Panc1 (cell line): Measurements from ENCODE around the gene PTPDC1. TPM values are rescaled to one million over a fixed set of nuclear protein-coding genes. Genes with fewer than 3 reads are reported as not detected.

ENCODE experiments used
- ATAC-seq: fragments of 200-7000 bp; cut with Tn5 transposase; 2 replicates; pipeline ENCODE4 v1.9.1; 2020; ENCODE audit warnings: mild to moderate bottlenecking, moderate library complexity
- BruUV-seq: library from RNA; stranded (reverse); fragments of 400-500 nt; replicated peaks from 2 replicates; lab custom pipeline; 2021; lab: Mats Ljungman, UMichigan
- CTCF ChIA-PET: fragments of 300-600 bp; sonication (Branson Sonifier 250); formaldehyde crosslinking; loops from one replicate; lab custom pipeline; 2022; ENCODE audit warnings: antibody characterized with exemption; lab: Charles Lee
- POLR2A ChIA-PET: fragments of 300-600 bp; sonication (Branson Sonifier 250); formaldehyde crosslinking; loops from one replicate; lab custom pipeline; 2022; ENCODE audit warnings: antibody characterized with exemption; lab: Charles Lee
- DNase-seq: peaks from one replicate; pipeline ENCODE4 v3.0.0-alpha.2; 2010; ENCODE audit warnings: low read depth, low spot score
- H3K27ac ChIP-seq: 2 replicates; pipeline ENCODE4 v1.5.1; 2011; ENCODE audit warnings: mild to moderate bottlenecking, low read length, inconsistent platforms
- H3K27me3 ChIP-seq: fragments of 200-500 bp; sonication (Bioruptor generic); 2 replicates; pipeline ENCODE4 v1.6.0; 2014; ENCODE audit warnings: low read length, inconsistent platforms; ENCODE audit not compliant: control insufficient read depth, insufficient read depth
- H3K36me3 ChIP-seq: fragments of 200-500 bp; sonication (Bioruptor generic); 2 replicates; pipeline ENCODE4 v1.5.1; 2014; ENCODE audit warnings: inconsistent platforms, mild to moderate bottlenecking, low read length, moderate library complexity; ENCODE audit not compliant: control insufficient read depth, insufficient read depth
- H3K4me1 ChIP-seq: 2 replicates; pipeline ENCODE4 v1.5.1; 2011; ENCODE audit warnings: inconsistent platforms, mild to moderate bottlenecking, low read length, moderate library complexity; ENCODE audit not compliant: control insufficient read depth, insufficient read depth
- H3K4me3 ChIP-seq, 2 experiments: 2 replicates each; pipeline ENCODE4 v1.5.1; 2011 to 2012; ENCODE audit warnings: low read depth in 2 of 2, low read length in 2 of 2, mild to moderate bottlenecking in 2 of 2, inconsistent platforms in 1 of 2, moderate library complexity in 1 of 2
- H3K9me3 ChIP-seq: fragments of 200-500 bp; sonication (Bioruptor generic); 2 replicates; pipeline ENCODE4 v1.5.1; 2014; ENCODE audit warnings: low read depth, mild to moderate bottlenecking, inconsistent platforms, low read length, moderate library complexity; ENCODE audit not compliant: control insufficient read depth, insufficient read depth
- POLR2AphosphoS5 ChIP-seq: IDR thresholded peaks from 2 replicates; pipeline ENCODE4 v1.6.1; 2012; ENCODE audit warnings: mild to moderate bottlenecking, low read depth, low read length, moderate library complexity
- REST ChIP-seq, 2 experiments: IDR thresholded peaks; 2 replicates each; pipeline ENCODE4 v1.6.1; 2011 to 2012; ENCODE audit warnings: low read depth in 2 of 2, control low read depth in 1 of 2, low read length in 1 of 2, mild to moderate bottlenecking in 1 of 2, moderate library complexity in 1 of 2; ENCODE audit not compliant: insufficient read depth in 1 of 2
- SIN3A ChIP-seq: IDR thresholded peaks from 2 replicates; pipeline ENCODE4 v1.6.1; 2012; ENCODE audit warnings: low read depth, mild to moderate bottlenecking, low read length, moderate library complexity, borderline replicate concordance; ENCODE audit not compliant: insufficient read depth
- TCF7L2 ChIP-seq: IDR thresholded peaks from 2 replicates; pipeline ENCODE4 v1.6.1; 2011; ENCODE audit warnings: mild to moderate bottlenecking, low read depth, low read length, inconsistent platforms
- in situ Hi-C: cut with HindIII; loops from 2 replicates; pipeline ENCODE4 v1.10.0; 2016; ENCODE audit warnings: low sequenced_read_pairs, low pct_unique_long_range_greater_than_20kb
- intact Hi-C: fragments of 100-400 bp; cut with micrococcal nuclease; formaldehyde crosslinking; loops from one replicate; pipeline ENCODE4 v1.10.0; 2022; ENCODE audit not compliant: unreplicated experiment
- total RNA-seq: library from RNA; stranded (reverse); gene quantifications from one replicate; pipeline ENCODE4 v1.2.1, GENCODE V29; 2021; ENCODE audit not compliant: unreplicated experiment
- TF ChIP-seq, protein P1 (sequence below): fragments of 450-650 bp; IDR thresholded peaks from 2 replicates; pipeline ENCODE4 v1.5.1; 2017; ENCODE audit warnings: mild to moderate bottlenecking

The PTPDC1 gene
- total RNA-seq, 1 experiment from 2014 or later: 10.6 TPM

DNA sequence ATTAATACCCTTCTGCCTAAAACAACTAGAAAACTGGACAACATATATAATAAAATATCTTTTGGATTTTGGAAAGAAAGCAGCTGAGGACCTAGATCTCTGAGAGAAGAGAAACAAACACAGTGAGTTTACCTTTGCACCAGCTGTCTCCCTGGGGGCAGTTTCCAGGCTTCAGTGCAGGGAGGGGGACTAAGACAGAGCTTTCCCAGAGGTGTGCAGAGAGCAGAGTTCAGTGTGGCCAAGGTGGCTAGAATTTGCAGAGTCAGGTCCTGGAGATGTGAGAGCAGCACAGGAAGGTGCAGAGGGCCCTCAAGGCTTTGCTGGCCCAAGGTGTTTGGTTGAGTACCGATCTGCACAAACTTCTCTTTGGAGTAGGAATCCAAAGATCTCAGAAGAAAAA lies 26.3 kb upstream of the PTPDC1 start:
- Histone ChIP-seq H3K4me3 (no peak overlapping the region), H3K4me1 (no peaks in the 10 kb centered on the region), H3K27ac (no peak overlapping the region), H3K36me3 (no peaks in the 10 kb centered on the region), H3K9me3 (no peaks in the 10 kb centered on the region), H3K27me3 (no peaks in the 10 kb centered on the region)
- ChIA-PET POLR2A (no interaction called here), CTCF (no interaction called here)
- ATAC-seq (no peak), DNase-seq (no peak)
- no TSS peak for BruUV-seq
- intact Hi-C loops (no loop called here), in situ Hi-C loops (no loop called here)
- TF ChIP-seq, protein P1, sequence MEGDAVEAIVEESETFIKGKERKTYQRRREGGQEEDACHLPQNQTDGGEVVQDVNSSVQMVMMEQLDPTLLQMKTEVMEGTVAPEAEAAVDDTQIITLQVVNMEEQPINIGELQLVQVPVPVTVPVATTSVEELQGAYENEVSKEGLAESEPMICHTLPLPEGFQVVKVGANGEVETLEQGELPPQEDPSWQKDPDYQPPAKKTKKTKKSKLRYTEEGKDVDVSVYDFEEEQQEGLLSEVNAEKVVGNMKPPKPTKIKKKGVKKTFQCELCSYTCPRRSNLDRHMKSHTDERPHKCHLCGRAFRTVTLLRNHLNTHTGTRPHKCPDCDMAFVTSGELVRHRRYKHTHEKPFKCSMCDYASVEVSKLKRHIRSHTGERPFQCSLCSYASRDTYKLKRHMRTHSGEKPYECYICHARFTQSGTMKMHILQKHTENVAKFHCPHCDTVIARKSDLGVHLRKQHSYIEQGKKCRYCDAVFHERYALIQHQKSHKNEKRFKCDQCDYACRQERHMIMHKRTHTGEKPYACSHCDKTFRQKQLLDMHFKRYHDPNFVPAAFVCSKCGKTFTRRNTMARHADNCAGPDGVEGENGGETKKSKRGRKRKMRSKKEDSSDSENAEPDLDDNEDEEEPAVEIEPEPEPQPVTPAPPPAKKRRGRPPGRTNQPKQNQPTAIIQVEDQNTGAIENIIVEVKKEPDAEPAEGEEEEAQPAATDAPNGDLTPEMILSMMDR: no peak
- no peak for TF ChIP-seq REST (IDR thresholded peaks at IDR 0.05; ENCODE audit: insufficient read depth in 1 of 2, low read depth in 2 of 2, low read length in 1 of 2)
- no peak for TF ChIP-seq POLR2AphosphoS5
- no peak for TF ChIP-seq SIN3A
- TF ChIP-seq TCF7L2: no peak

GRCh38 chr9:94061864-94062263 lies 22.4 kb upstream of the PTPDC1 start:
- in situ Hi-C loops: no loop called here
- no TSS peak for BruUV-seq
- DNase-seq: no peak
- CTCF ChIA-PET: no interaction called here
- TF ChIP-seq POLR2AphosphoS5 (no peak), REST (IDR thresholded peaks at IDR 0.05; ENCODE audit: insufficient read depth in 1 of 2, low read depth in 2 of 2, low read length in 1 of 2) (no peak), TCF7L2 (no peak), SIN3A (no peak)
- TF ChIP-seq, protein P1: no peak
- H3K4me3 ChIP-seq: no peak overlapping the region
- H3K9me3 ChIP-seq: no peaks in the 10 kb centered on the region
- H3K36me3 ChIP-seq: no peaks in the 10 kb centered on the region
- intact Hi-C loops: loop anchor here (10.0 kb wide), 1 partner anchor 103 kb away; no protein-coding TSS in a partner anchor
- no peaks in the 10 kb centered on the region for H3K27me3 ChIP-seq
- no peak for ATAC-seq
- no peak overlapping the region for H3K27ac ChIP-seq
- H3K4me1 ChIP-seq: no peaks in the 10 kb centered on the region
- POLR2A ChIA-PET: no interaction called here
